ENCODE data around the gene SPECC1L. TPM values are rescaled to one million over a fixed set of nuclear protein-coding genes. Genes with fewer than 3 reads are reported as not detected.
"Not testable (repeated sequence)": the region's sequence is repeated elsewhere in the genome, so short reads cannot be mapped to it uniquely, and the experiment has no call there.

The SPECC1L gene
- total RNA-seq, 2 donors from 2014 or later = 23.1 to 26.0 TPM

DNA sequence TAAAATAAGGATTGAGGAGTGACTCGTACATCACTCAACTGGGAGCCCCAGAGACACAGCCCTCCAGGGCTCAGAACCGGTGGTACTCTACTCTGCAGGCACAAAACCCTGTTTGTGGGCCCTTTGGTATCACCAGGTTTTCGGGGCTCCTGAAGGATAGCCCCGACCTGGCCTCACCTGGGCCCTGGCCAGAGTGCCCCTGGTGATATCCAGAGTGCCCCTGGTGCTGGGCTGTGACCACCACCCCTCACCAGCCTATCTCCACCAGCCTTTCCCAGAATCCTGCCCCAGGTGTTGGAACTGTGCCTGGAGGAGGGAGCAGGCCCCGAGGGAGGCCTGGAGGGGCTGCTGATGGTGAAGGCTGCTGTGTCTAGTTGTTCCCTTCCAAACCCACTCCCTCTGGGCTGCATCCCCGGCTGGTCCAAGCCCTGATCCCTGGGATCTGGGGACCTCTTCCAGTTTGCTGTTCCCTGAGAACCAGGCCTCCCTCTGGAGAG is 23.6 kb upstream of the SPECC1L start:
- H3K27me3 ChIP-seq = no peaks in the 10 kb centered on the region
- no peaks in the 10 kb centered on the region for H3K36me3 ChIP-seq (replicated peaks in 1 of 2; ENCODE audit: insufficient read depth in 1 of 2, low read depth in 2 of 2)
- TF ChIP-seq POLR2A (IDR thresholded peaks at IDR 0.05) = no peak
- TF ChIP-seq, protein P1, sequence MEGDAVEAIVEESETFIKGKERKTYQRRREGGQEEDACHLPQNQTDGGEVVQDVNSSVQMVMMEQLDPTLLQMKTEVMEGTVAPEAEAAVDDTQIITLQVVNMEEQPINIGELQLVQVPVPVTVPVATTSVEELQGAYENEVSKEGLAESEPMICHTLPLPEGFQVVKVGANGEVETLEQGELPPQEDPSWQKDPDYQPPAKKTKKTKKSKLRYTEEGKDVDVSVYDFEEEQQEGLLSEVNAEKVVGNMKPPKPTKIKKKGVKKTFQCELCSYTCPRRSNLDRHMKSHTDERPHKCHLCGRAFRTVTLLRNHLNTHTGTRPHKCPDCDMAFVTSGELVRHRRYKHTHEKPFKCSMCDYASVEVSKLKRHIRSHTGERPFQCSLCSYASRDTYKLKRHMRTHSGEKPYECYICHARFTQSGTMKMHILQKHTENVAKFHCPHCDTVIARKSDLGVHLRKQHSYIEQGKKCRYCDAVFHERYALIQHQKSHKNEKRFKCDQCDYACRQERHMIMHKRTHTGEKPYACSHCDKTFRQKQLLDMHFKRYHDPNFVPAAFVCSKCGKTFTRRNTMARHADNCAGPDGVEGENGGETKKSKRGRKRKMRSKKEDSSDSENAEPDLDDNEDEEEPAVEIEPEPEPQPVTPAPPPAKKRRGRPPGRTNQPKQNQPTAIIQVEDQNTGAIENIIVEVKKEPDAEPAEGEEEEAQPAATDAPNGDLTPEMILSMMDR (IDR thresholded peaks at IDR 0.05) = no peak
- H3K4me3 ChIP-seq = no peak overlapping the region
- WGBS, 2 donors = 59 to 71% methylated on average over 6 of the region's 6 CpGs
- H3K9me3 ChIP-seq = no peaks in the 10 kb centered on the region
- DNase-seq (no peak), ATAC-seq (no peak)
- H3K27ac ChIP-seq = peak overlapping the region in 3 of 4 donors; percentile 32 to 62 (median 62)
- H3K4me1 ChIP-seq = peaks cover 15% of the 10 kb centered on the region
- intact Hi-C loops (cut with DNase I) = loop anchor here (5.0 kb wide), 1 partner anchor 60 kb away; no protein-coding TSS in a partner anchor

DNA sequence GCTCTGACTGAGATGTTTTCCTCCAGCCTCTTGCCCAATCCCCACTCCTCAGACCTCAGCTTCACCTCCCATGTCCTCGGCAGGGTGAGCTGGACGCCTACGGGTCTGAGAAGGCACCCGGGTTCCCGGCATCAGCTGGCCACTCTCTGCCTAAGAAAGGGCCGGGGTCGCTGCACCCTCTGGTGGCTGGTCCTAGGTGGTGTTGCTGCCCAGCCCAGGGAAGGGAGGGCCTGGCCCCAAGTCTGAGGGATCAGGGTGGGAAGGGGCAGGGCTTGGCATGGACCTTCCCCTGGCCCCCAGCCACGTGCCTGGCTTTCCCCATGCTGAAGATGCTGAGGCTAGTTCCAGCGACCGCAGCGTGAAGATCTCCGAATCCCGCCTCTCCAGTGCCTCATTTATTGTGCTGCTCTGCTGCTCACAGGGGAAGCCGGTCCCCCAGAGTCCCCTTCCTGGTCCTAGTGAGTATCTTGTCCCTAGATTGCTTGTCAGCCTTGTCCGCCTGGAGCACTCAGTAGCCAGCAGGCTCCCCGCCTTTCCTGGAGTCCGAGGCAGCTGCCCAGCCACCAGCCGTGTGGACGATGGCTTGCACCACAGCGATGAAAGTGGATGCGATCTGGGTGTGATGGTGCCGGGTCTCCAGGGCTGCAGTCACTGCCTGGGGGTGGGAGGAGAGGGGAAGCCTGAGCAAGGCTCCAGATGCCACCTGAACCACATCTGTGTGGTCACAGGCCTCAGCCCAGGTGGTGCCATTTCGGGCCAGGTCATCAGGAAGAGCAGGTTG is 22.9 kb upstream of the SPECC1L start:
- intact Hi-C loops (cut with DNase I) = loop anchor here (5.0 kb wide), 1 partner anchor 60 kb away; no protein-coding TSS in a partner anchor
- H3K9me3 ChIP-seq = no peaks in the 10 kb centered on the region
- H3K27ac ChIP-seq = peak overlapping the region in 3 of 4 donors; percentile 32 to 62 (median 62)
- peak; percentile 83 to 91 (median 86) for DNase-seq
- peaks cover 15% of the 10 kb centered on the region for H3K4me1 ChIP-seq
- no peaks in the 10 kb centered on the region for H3K36me3 ChIP-seq (replicated peaks in 1 of 2; ENCODE audit: insufficient read depth in 1 of 2, low read depth in 2 of 2)
- 39% methylated on average over 21 of the region's 23 CpGs; no CpG with 5 or more reads in 1 of the 2 donors for WGBS, 2 donors
- ATAC-seq = peak; percentile 99
- no peak for TF ChIP-seq POLR2A (IDR thresholded peaks at IDR 0.05)
- TF ChIP-seq, protein P1 (IDR thresholded peaks at IDR 0.05) = peak; percentile 70 to 97 (median 89)
- no peaks in the 10 kb centered on the region for H3K27me3 ChIP-seq
- no peak overlapping the region for H3K4me3 ChIP-seq

DNA sequence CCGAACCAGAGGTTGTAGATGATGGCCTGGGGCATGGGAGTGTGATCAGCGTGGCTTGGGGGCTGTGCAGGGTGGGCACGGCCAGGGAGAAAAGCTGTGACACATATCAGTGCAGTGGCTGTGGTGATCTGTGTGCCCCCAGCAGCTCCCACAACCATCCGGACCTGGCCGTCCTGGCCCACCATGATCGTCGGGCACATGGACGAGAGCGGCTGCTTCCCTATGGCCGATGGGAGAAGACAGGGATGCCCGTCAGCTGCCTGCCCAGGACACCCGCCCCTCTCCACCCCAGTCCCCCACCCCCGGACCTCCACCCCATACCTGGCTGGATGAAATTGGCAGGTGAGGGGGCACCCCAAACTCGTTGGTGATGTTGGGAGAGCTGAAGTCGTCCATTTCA is 22.0 kb upstream of the SPECC1L start:
- not testable (repeated sequence) for H3K4me3 ChIP-seq; H3K4me1 ChIP-seq; H3K36me3 ChIP-seq (replicated peaks in 1 of 2; ENCODE audit: insufficient read depth in 1 of 2, low read depth in 2 of 2); ATAC-seq; DNase-seq; H3K9me3 ChIP-seq; H3K27ac ChIP-seq; H3K27me3 ChIP-seq
- intact Hi-C loops (cut with DNase I) = loop anchor here (5.0 kb wide), 1 partner anchor 61 kb away; no protein-coding TSS in a partner anchor
- WGBS, 2 donors = 83 to 95% methylated on average over 8 to 13 of the region's 15 CpGs

DNA sequence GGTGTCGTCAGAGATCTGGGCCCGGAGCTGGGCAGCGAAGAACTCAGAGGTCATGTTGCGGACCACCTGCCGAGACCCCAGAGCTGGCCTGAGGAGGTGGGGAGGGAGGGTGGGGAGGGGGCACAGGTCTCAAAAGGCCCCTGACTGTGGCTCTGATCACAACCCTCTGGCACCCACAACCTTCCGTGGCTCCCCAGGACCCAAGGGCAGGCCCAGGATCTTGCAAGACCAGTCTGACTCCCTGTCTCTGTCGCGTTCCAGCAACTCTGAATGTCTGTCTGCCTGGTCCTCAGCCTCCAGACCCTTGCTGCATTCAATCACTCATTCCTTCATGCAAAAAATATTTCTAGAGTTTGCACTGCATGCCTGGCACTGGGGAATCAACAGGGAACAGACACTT is 21.2 kb upstream of the SPECC1L start:
- H3K36me3 ChIP-seq (replicated peaks in 1 of 2; ENCODE audit: insufficient read depth in 1 of 2, low read depth in 2 of 2); ATAC-seq; H3K9me3 ChIP-seq; DNase-seq; H3K27ac ChIP-seq; H3K4me3 ChIP-seq; H3K27me3 ChIP-seq; H3K4me1 ChIP-seq: not testable (repeated sequence)
- intact Hi-C loops (cut with DNase I) = loop anchor here (5.0 kb wide), 1 partner anchor 62 kb away; no protein-coding TSS in a partner anchor
- WGBS, 2 donors = 72% methylated on average over 3 of the region's 8 CpGs; no CpG with 5 or more reads in 1 of the 2 donors

DNA sequence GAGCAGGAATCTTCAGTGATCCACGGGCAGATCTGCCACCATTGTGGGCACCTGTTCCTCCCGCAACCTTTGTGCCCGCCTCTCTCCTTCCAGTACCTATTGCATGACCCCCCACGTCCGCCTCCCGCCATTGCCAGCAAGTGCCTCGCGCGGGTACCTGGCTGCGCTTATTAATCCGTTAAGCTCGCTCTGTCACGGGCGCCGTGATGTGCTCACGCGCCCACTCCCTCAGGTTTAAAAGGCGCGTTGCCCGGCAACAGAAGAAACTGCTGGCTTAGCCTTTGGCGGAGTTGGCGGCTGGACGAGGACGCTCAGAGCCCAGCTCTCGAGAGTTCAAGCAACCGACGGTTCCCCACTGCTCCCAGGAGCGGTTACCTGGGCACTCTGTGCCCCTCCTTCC is 19.3 kb upstream of the SPECC1L start:
- DNase-seq; intact Hi-C loops (cut with DNase I); H3K4me1 ChIP-seq; H3K36me3 ChIP-seq (replicated peaks in 1 of 2; ENCODE audit: insufficient read depth in 1 of 2, low read depth in 2 of 2); H3K4me3 ChIP-seq; H3K9me3 ChIP-seq; H3K27ac ChIP-seq; ATAC-seq; H3K27me3 ChIP-seq: not testable (repeated sequence)
- WGBS, 2 donors = no CpG with 5 or more reads among the region's 28 CpGs

DNA sequence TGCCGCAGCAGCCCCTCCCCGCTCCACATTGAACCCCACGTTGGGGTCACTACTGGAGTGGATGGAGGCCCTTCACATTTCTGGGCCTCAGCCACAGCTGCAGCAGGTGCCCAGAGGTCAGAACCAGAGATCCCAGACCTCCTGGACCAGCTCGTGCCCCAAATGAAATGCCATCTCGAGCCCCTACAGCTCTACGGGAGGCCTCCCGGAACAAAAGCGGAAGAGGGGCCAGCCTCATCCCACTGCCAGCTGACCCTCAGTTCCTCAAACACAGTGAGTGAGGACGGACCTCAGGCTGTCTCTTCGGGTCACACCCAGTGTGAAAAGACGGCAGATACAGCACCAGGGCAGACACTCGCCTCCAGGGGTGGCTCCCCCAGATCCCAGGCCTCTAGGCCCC is 17.5 kb upstream of the SPECC1L start:
- H3K36me3 ChIP-seq (replicated peaks in 1 of 2; ENCODE audit: insufficient read depth in 1 of 2, low read depth in 2 of 2); ATAC-seq; DNase-seq; H3K9me3 ChIP-seq; H3K4me3 ChIP-seq; intact Hi-C loops (cut with DNase I); H3K27me3 ChIP-seq; H3K27ac ChIP-seq; H3K4me1 ChIP-seq: not testable (repeated sequence)
- 71 to 88% methylated on average over 5 to 8 of the region's 12 CpGs for WGBS, 2 donors

DNA sequence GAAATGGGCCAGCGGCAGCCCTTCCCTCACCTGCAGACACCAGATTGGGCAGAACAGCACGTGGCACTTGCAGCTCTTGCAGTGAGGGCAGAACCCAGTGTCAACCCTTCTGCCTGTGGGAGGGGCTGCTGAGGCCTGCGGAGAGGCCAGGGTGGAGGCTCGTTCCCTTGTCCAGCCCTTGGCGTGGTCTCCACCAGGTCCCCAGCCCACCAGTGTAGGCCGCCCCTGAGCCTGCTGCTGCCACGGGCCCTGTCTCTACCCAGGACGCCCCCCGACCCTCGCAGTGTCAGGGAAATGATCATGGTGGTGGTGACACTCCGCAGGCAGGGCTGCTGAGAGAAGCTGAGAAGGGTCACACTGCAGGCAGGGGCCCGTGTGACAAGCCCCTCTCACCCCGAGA is 14.5 kb upstream of the SPECC1L start:
- H3K4me3 ChIP-seq; H3K4me1 ChIP-seq; ATAC-seq; H3K27me3 ChIP-seq; intact Hi-C loops (cut with DNase I); H3K36me3 ChIP-seq (replicated peaks in 1 of 2; ENCODE audit: insufficient read depth in 1 of 2, low read depth in 2 of 2); H3K27ac ChIP-seq; H3K9me3 ChIP-seq; DNase-seq: not testable (repeated sequence)
- 91 to 100% methylated on average over 1 to 7 of the region's 13 CpGs for WGBS, 2 donors

DNA sequence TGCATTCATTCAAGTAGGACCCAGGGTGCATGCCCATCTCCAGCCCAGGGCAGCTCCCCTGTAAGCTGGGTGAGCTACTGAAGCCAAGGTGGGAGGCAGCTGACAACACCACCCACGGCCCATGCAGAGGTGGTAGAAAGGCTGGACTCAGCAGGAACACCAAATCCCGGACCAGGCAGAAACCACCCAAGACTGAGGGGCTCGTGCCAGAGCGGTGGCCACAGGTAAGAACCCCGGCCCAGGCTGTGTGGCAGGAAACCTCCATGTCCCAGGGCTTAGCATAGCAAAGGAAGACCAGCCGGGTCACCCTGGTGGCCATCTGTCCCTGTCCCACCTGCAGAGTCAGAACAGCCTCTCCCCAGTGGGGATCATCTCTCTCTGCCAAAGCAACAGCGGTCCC is 13.9 kb upstream of the SPECC1L start:
- H3K9me3 ChIP-seq; H3K27me3 ChIP-seq; H3K4me3 ChIP-seq; DNase-seq; ATAC-seq; H3K36me3 ChIP-seq (replicated peaks in 1 of 2; ENCODE audit: insufficient read depth in 1 of 2, low read depth in 2 of 2); H3K27ac ChIP-seq; H3K4me1 ChIP-seq; intact Hi-C loops (cut with DNase I): not testable (repeated sequence)
- WGBS, 2 donors = 80 to 92% methylated on average over 1 to 4 of the region's 7 CpGs

Data from body of pancreas (tissue), 4 donors.